Measurements from ENCODE around the gene RAB31.

GRCh38 chr18:9755615-9756014, 47.5 kb downstream of the RAB31 start:
- TF ChIP-seq EZH2 (IDR thresholded peaks at IDR 0.05; ENCODE audit: borderline replicate concordance, low read length) (no peak), CTCF (IDR thresholded peaks at IDR 0.05; ENCODE audit: low read length) (no peak)
